Gastrocnemius medialis (tissue), 4 donors: ENCODE results near the gene APBA2. TPM values are rescaled to one million over a fixed set of nuclear protein-coding genes. Genes with fewer than 3 reads are reported as not detected.

Source experiments
- ATAC-seq, 2 donors: fragments of 150-250 bp; one replicate each; pipeline ENCODE4 v1.9.1; 2016
- DNase-seq, 2 donors: peaks; one replicate each; pipeline ENCODE4 v3.0.0-alpha.2; 2019
- H3K27ac ChIP-seq, 4 donors: fragments of 200-600 bp; sonication (generic); 1 replicate in 1 of 4; 2 replicates in 3 of 4; pipeline ENCODE4 v1.5.1; 2016 to 2018; ENCODE audit warnings: mild to moderate bottlenecking in 2 of 4, moderate library complexity in 1 of 4
- H3K27me3 ChIP-seq, 3 donors: fragments of 200-600 bp; sonication (generic) in 2 of 3; 1 replicate in 1 of 3; 2 replicates in 2 of 3; pipeline versions ENCODE4 v1.5.1 to v1.6.0; 2016 to 2019; ENCODE audit warnings: mild to moderate bottlenecking in 1 of 3, moderate library complexity in 1 of 3
- H3K36me3 ChIP-seq, 2 donors: fragments of 200-600 bp; sonication (generic) in 1 of 2; one replicate each; pipeline ENCODE4 v1.5.1; 2017 to 2018
- H3K4me1 ChIP-seq, 2 donors: fragments of 200-600 bp; sonication (generic) in 1 of 2; one replicate each; pipeline ENCODE4 v1.5.1; 2016 to 2017; ENCODE audit warnings: mild to moderate bottlenecking in 2 of 2
- H3K4me3 ChIP-seq, 4 donors: fragments of 200-600 bp; sonication (generic) in 3 of 4; 1 replicate in 1 of 4; 2 replicates in 3 of 4; pipeline ENCODE4 v1.5.1; 2016 to 2019; ENCODE audit warnings: mild to moderate bottlenecking in 2 of 4
- H3K9me3 ChIP-seq, 3 donors: fragments of 200-600 bp; sonication (generic) in 2 of 3; 1 replicate in 1 of 3; 2 replicates in 2 of 3; pipeline ENCODE4 v1.5.1; 2016 to 2019
- CTCF ChIP-seq, 5 experiments: fragments of 450-650 bp in 3 of 5; fragments of 200-600 bp in 2 of 5; sonication (generic) in 2 of 5; IDR thresholded peaks in 4 of 5; conservative IDR thresholded peaks in 1 of 5; 1 replicate in 4 of 5; 2 replicates in 1 of 5; pipeline ENCODE4 v1.5.1; 2016 to 2019; ENCODE audit warnings: antibody characterized with exemption in 5 of 5, mild to moderate bottlenecking in 3 of 5, moderate library complexity in 3 of 5
- POLR2A ChIP-seq, 2 donors: fragments of 450-650 bp; IDR thresholded peaks; one replicate each; pipeline ENCODE4 v1.6.1; 2017; ENCODE audit warnings: antibody characterized with exemption in 2 of 2, mild to moderate bottlenecking in 2 of 2, moderate library complexity in 2 of 2
- in situ Hi-C, 4 donors: fragments of 200-750 bp; cut with MboI; loops; one replicate each; pipeline versions ENCODE4 v1.15.0 to v1.8.0; 2017; ENCODE audit warnings: low sequenced_read_pairs in 4 of 4
- intact Hi-C: fragments of 100-400 bp; cut with DNase I; formaldehyde crosslinking; loops from one replicate; pipeline ENCODE4 v1.15.1; 2023; ENCODE audit warnings: low total_unique reads
- total RNA-seq, 4 donors: library from RNA; depleted of rRNA; stranded (reverse); fragments of >200 nt; gene quantifications; one replicate each; pipeline versions ENCODE4 v1.1.0 to v1.2.3, GENCODE V29; 2016

Gene APBA2
- total RNA-seq, 4 donors from 2014 or later: 0.19 to 0.31 TPM; not detected in 2

GRCh38 chr15:29056839-29057450, 171.2 kb downstream of the APBA2 start:
- no peak for ATAC-seq
- no peak overlapping the region for H3K4me3 ChIP-seq
- intact Hi-C loops: no loop called here

GRCh38 chr15:29057856-29058255, 172.1 kb downstream of the APBA2 start:
- Histone ChIP-seq H3K4me1 (no peaks in the 10 kb centered on the region), H3K4me3 (no peak overlapping the region), H3K9me3 (no peaks in the 10 kb centered on the region), H3K27me3 (no peaks in the 10 kb centered on the region), H3K36me3 (no peaks in the 10 kb centered on the region), H3K27ac (no peak overlapping the region)
- intact Hi-C loops (no loop called here), in situ Hi-C loops (no loop called here)
- DNase-seq: no peak
- TF ChIP-seq POLR2A (IDR thresholded peaks at IDR 0.05) (no peak), CTCF (IDR thresholded peaks at IDR 0.05 in 4 of 5, conservative IDR thresholded peaks at IDR 0.05 in 1 of 5) (no peak)
- ATAC-seq: no peak

More at GRCh38 chr15:29056839-29057450, 171.2 kb downstream of the APBA2 start:
- no peak for DNase-seq
- in situ Hi-C loops: no loop called here
- Histone ChIP-seq H3K27ac (no peak overlapping the region), H3K27me3 (no peaks in the 10 kb centered on the region), H3K36me3 (no peaks in the 10 kb centered on the region), H3K9me3 (no peaks in the 10 kb centered on the region), H3K4me1 (no peaks in the 10 kb centered on the region)
- TF ChIP-seq CTCF (IDR thresholded peaks at IDR 0.05 in 4 of 5, conservative IDR thresholded peaks at IDR 0.05 in 1 of 5) (no peak), POLR2A (IDR thresholded peaks at IDR 0.05) (no peak)

DNA sequence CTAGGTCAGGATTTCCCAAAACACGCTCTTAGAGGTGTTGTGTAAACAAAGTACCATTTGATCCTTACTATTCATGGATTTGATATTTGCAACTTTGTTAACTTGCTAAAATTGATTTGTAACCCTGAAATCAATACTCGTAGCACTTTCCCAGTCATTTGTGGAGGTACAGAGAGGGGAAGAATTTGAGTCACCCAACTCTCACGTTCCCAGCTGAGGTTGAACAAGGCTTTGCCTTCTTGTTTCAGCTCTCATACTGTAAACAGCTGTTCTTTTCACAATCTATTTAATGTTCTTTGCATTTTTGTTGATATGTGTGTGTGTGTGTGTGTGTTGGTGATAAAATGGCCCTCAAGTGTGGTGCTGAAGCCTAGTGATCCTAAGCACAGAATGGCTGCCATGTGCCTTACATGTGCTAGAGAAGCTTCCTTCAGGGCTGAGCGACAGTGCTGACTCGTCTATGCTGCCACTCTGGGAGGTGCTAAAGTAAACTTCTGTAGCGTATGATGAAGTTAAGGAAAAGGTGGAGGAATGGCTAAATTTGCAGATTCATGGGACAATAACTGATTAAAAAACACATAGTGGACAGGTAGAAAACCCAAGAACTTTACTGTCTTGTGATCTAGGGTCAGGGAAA, 173.2 kb downstream of the APBA2 start:
- Histone ChIP-seq H3K27me3 (no peaks in the 10 kb centered on the region), H3K9me3 (no peaks in the 10 kb centered on the region), H3K36me3 (no peaks in the 10 kb centered on the region), H3K4me1 (no peaks in the 10 kb centered on the region), H3K27ac (no peak overlapping the region), H3K4me3 (no peak overlapping the region)
- no peak for TF ChIP-seq POLR2A (IDR thresholded peaks at IDR 0.05)
- in situ Hi-C loops (no loop called here), intact Hi-C loops (no loop called here)
- ATAC-seq (no peak), DNase-seq (no peak)

GRCh38 chr15:29059871-29060640, 174.3 kb downstream of the APBA2 start:
- Histone ChIP-seq H3K27me3 (no peaks in the 10 kb centered on the region), H3K4me1 (no peaks in the 10 kb centered on the region), H3K9me3 (no peaks in the 10 kb centered on the region), H3K4me3 (no peak overlapping the region), H3K27ac (no peak overlapping the region), H3K36me3 (no peaks in the 10 kb centered on the region)
- no peak for DNase-seq
- intact Hi-C loops (no loop called here), in situ Hi-C loops (no loop called here)
- no peak for ATAC-seq
- TF ChIP-seq POLR2A (IDR thresholded peaks at IDR 0.05) (no peak), CTCF (IDR thresholded peaks at IDR 0.05 in 4 of 5, conservative IDR thresholded peaks at IDR 0.05 in 1 of 5) (no peak)

DNA sequence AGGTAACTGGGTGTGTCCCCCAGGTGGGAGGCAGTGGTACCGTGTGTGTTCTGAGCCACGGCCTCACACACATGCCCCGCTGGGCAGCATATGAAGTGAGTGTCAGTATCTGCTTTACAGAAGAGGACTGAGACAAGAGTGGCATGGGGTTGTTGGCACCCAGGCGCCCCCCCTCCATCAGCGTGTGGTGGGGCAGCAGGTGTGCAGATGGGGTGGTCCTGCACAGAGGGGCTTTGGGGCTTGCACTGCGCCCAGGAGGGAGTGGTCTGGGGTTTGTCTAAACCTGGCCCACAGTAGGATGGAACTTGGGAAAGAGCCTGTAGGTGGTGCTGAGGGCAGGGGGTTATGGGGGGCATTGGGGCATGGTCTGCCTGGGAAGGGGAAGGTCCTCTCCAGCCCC, 176.0 kb downstream of the APBA2 start:
- Histone ChIP-seq H3K4me1 (no peaks in the 10 kb centered on the region), H3K27ac (no peak overlapping the region), H3K9me3 (no peaks in the 10 kb centered on the region), H3K27me3 (no peaks in the 10 kb centered on the region), H3K36me3 (no peaks in the 10 kb centered on the region), H3K4me3 (no peak overlapping the region)
- ATAC-seq: no peak
- no peak for TF ChIP-seq POLR2A (IDR thresholded peaks at IDR 0.05)
- TF ChIP-seq CTCF (IDR thresholded peaks at IDR 0.05 in 4 of 5, conservative IDR thresholded peaks at IDR 0.05 in 1 of 5): no peak
- intact Hi-C loops (no loop called here), in situ Hi-C loops (no loop called here)
- no peak for DNase-seq
